Breast epithelium (tissue), 3 donors: ENCODE measurements around the gene ARHGAP10.

Source experiments
- CTCF ChIP-seq, 3 donors: fragments of 450-650 bp; IDR thresholded peaks; one replicate each; pipeline ENCODE4 v1.5.1; 2016 to 2017; ENCODE audit warnings: antibody characterized with exemption in 3 of 3, mild to moderate bottlenecking in 3 of 3, moderate library complexity in 3 of 3
- POLR2AphosphoS5 ChIP-seq, 3 donors: sonication (generic); formaldehyde crosslinking; IDR thresholded peaks; one replicate each; pipeline ENCODE4 v1.6.1; 2017; ENCODE audit warnings: antibody characterized with exemption in 3 of 3

GRCh38 chr4:147975933-147976928 is 244.3 kb downstream of the ARHGAP10 start:
- TF ChIP-seq CTCF (IDR thresholded peaks at IDR 0.05) (no peak), POLR2AphosphoS5 (IDR thresholded peaks at IDR 0.05) (no peak)
